PC-3 (cell line): ENCODE data around the gene CHD5.

ENCODE experiments used
- EZH2 ChIP-seq: fragments of 300-600 bp; sonication (generic); IDR thresholded peaks from one replicate; pipeline ENCODE4 v1.6.1; 2017; ENCODE audit warnings: antibody characterized with exemption, mild to moderate bottlenecking, low read length; ENCODE audit not compliant: unreplicated experiment
- EZH2phosphoT487 ChIP-seq: fragments of 300-600 bp; sonication (generic); IDR thresholded peaks from 2 replicates; pipeline ENCODE4 v1.6.1; 2018; ENCODE audit warnings: mild to moderate bottlenecking, antibody characterized with exemption, low read length, borderline replicate concordance
- TF ChIP-seq, protein P1 (sequence below): fragments of 300-600 bp; sonication (generic); conservative IDR thresholded peaks from 2 replicates; pipeline ENCODE4 v1.5.1; 2017; ENCODE audit warnings: antibody characterized with exemption, low read depth, mild to moderate bottlenecking, low read length

GRCh38 chr1:6144175-6144574, 35.9 kb downstream of the CHD5 start:
- TF ChIP-seq, protein P1, sequence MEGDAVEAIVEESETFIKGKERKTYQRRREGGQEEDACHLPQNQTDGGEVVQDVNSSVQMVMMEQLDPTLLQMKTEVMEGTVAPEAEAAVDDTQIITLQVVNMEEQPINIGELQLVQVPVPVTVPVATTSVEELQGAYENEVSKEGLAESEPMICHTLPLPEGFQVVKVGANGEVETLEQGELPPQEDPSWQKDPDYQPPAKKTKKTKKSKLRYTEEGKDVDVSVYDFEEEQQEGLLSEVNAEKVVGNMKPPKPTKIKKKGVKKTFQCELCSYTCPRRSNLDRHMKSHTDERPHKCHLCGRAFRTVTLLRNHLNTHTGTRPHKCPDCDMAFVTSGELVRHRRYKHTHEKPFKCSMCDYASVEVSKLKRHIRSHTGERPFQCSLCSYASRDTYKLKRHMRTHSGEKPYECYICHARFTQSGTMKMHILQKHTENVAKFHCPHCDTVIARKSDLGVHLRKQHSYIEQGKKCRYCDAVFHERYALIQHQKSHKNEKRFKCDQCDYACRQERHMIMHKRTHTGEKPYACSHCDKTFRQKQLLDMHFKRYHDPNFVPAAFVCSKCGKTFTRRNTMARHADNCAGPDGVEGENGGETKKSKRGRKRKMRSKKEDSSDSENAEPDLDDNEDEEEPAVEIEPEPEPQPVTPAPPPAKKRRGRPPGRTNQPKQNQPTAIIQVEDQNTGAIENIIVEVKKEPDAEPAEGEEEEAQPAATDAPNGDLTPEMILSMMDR: no peak
- TF ChIP-seq EZH2phosphoT487 (no peak), EZH2 (no peak)
